Panc1 (cell line): ENCODE results near the gene AHSP. TPM values are rescaled to one million over a fixed set of nuclear protein-coding genes. Genes with fewer than 3 reads are reported as not detected.

Source experiments
- ATAC-seq: fragments of 200-7000 bp; cut with Tn5 transposase; 2 replicates; pipeline ENCODE4 v1.9.1; 2020; ENCODE audit warnings: mild to moderate bottlenecking, moderate library complexity
- BruUV-seq: library from RNA; stranded (reverse); fragments of 400-500 nt; replicated peaks from 2 replicates; lab custom pipeline; 2021; lab: Mats Ljungman, UMichigan
- CTCF ChIA-PET: fragments of 300-600 bp; sonication (Branson Sonifier 250); formaldehyde crosslinking; loops from one replicate; lab custom pipeline; 2022; ENCODE audit warnings: antibody characterized with exemption; lab: Charles Lee
- POLR2A ChIA-PET: fragments of 300-600 bp; sonication (Branson Sonifier 250); formaldehyde crosslinking; loops from one replicate; lab custom pipeline; 2022; ENCODE audit warnings: antibody characterized with exemption; lab: Charles Lee
- DNase-seq: peaks from one replicate; pipeline ENCODE4 v3.0.0-alpha.2; 2010; ENCODE audit warnings: low read depth, low spot score
- H3K27ac ChIP-seq: 2 replicates; pipeline ENCODE4 v1.5.1; 2011; ENCODE audit warnings: mild to moderate bottlenecking, low read length, inconsistent platforms
- H3K27me3 ChIP-seq: fragments of 200-500 bp; sonication (Bioruptor generic); 2 replicates; pipeline ENCODE4 v1.6.0; 2014; ENCODE audit warnings: low read length, inconsistent platforms; ENCODE audit not compliant: control insufficient read depth, insufficient read depth
- H3K36me3 ChIP-seq: fragments of 200-500 bp; sonication (Bioruptor generic); 2 replicates; pipeline ENCODE4 v1.5.1; 2014; ENCODE audit warnings: inconsistent platforms, mild to moderate bottlenecking, low read length, moderate library complexity; ENCODE audit not compliant: control insufficient read depth, insufficient read depth
- H3K4me1 ChIP-seq: 2 replicates; pipeline ENCODE4 v1.5.1; 2011; ENCODE audit warnings: inconsistent platforms, mild to moderate bottlenecking, low read length, moderate library complexity; ENCODE audit not compliant: control insufficient read depth, insufficient read depth
- H3K4me3 ChIP-seq, 2 experiments: 2 replicates each; pipeline ENCODE4 v1.5.1; 2011 to 2012; ENCODE audit warnings: low read depth in 2 of 2, low read length in 2 of 2, mild to moderate bottlenecking in 2 of 2, inconsistent platforms in 1 of 2, moderate library complexity in 1 of 2
- H3K9me3 ChIP-seq: fragments of 200-500 bp; sonication (Bioruptor generic); 2 replicates; pipeline ENCODE4 v1.5.1; 2014; ENCODE audit warnings: low read depth, mild to moderate bottlenecking, inconsistent platforms, low read length, moderate library complexity; ENCODE audit not compliant: control insufficient read depth, insufficient read depth
- POLR2AphosphoS5 ChIP-seq: IDR thresholded peaks from 2 replicates; pipeline ENCODE4 v1.6.1; 2012; ENCODE audit warnings: mild to moderate bottlenecking, low read depth, low read length, moderate library complexity
- SIN3A ChIP-seq: IDR thresholded peaks from 2 replicates; pipeline ENCODE4 v1.6.1; 2012; ENCODE audit warnings: low read depth, mild to moderate bottlenecking, low read length, moderate library complexity, borderline replicate concordance; ENCODE audit not compliant: insufficient read depth
- TCF7L2 ChIP-seq: IDR thresholded peaks from 2 replicates; pipeline ENCODE4 v1.6.1; 2011; ENCODE audit warnings: mild to moderate bottlenecking, low read depth, low read length, inconsistent platforms
- in situ Hi-C: cut with HindIII; loops from 2 replicates; pipeline ENCODE4 v1.10.0; 2016; ENCODE audit warnings: low sequenced_read_pairs, low pct_unique_long_range_greater_than_20kb
- intact Hi-C: fragments of 100-400 bp; cut with micrococcal nuclease; formaldehyde crosslinking; loops from one replicate; pipeline ENCODE4 v1.10.0; 2022; ENCODE audit not compliant: unreplicated experiment
- total RNA-seq: library from RNA; stranded (reverse); gene quantifications from one replicate; pipeline ENCODE4 v1.2.1, GENCODE V29; 2021; ENCODE audit not compliant: unreplicated experiment
- TF ChIP-seq, protein P1 (sequence below): fragments of 450-650 bp; IDR thresholded peaks from 2 replicates; pipeline ENCODE4 v1.5.1; 2017; ENCODE audit warnings: mild to moderate bottlenecking
- TF ChIP-seq, protein P2 (sequence below), 2 experiments: IDR thresholded peaks; 2 replicates each; pipeline ENCODE4 v1.6.1; 2011 to 2012; ENCODE audit warnings: low read depth in 2 of 2, control low read depth in 1 of 2, low read length in 1 of 2, mild to moderate bottlenecking in 1 of 2, moderate library complexity in 1 of 2; ENCODE audit not compliant: insufficient read depth in 1 of 2

AHSP gene
- total RNA-seq, 1 experiment from 2014 or later, result not detected

- Histone ChIP-seq H3K27ac (no peak overlapping the region), H3K27me3 (no peaks in the 10 kb centered on the region), H3K9me3 (no peaks in the 10 kb centered on the region), H3K36me3 (no peaks in the 10 kb centered on the region; the same call in 1 of the 2 replicates), H3K4me1 (peaks cover 5% of the 10 kb centered on the region), H3K4me3 (no peak overlapping the region)
- in situ Hi-C loops, result no loop called here
- no peak for DNase-seq
- TF ChIP-seq SIN3A, result no peak
- TF ChIP-seq, protein P1, sequence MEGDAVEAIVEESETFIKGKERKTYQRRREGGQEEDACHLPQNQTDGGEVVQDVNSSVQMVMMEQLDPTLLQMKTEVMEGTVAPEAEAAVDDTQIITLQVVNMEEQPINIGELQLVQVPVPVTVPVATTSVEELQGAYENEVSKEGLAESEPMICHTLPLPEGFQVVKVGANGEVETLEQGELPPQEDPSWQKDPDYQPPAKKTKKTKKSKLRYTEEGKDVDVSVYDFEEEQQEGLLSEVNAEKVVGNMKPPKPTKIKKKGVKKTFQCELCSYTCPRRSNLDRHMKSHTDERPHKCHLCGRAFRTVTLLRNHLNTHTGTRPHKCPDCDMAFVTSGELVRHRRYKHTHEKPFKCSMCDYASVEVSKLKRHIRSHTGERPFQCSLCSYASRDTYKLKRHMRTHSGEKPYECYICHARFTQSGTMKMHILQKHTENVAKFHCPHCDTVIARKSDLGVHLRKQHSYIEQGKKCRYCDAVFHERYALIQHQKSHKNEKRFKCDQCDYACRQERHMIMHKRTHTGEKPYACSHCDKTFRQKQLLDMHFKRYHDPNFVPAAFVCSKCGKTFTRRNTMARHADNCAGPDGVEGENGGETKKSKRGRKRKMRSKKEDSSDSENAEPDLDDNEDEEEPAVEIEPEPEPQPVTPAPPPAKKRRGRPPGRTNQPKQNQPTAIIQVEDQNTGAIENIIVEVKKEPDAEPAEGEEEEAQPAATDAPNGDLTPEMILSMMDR, result no peak
- TF ChIP-seq TCF7L2, result no peak
- TF ChIP-seq POLR2AphosphoS5, result no peak
- TF ChIP-seq, protein P2, sequence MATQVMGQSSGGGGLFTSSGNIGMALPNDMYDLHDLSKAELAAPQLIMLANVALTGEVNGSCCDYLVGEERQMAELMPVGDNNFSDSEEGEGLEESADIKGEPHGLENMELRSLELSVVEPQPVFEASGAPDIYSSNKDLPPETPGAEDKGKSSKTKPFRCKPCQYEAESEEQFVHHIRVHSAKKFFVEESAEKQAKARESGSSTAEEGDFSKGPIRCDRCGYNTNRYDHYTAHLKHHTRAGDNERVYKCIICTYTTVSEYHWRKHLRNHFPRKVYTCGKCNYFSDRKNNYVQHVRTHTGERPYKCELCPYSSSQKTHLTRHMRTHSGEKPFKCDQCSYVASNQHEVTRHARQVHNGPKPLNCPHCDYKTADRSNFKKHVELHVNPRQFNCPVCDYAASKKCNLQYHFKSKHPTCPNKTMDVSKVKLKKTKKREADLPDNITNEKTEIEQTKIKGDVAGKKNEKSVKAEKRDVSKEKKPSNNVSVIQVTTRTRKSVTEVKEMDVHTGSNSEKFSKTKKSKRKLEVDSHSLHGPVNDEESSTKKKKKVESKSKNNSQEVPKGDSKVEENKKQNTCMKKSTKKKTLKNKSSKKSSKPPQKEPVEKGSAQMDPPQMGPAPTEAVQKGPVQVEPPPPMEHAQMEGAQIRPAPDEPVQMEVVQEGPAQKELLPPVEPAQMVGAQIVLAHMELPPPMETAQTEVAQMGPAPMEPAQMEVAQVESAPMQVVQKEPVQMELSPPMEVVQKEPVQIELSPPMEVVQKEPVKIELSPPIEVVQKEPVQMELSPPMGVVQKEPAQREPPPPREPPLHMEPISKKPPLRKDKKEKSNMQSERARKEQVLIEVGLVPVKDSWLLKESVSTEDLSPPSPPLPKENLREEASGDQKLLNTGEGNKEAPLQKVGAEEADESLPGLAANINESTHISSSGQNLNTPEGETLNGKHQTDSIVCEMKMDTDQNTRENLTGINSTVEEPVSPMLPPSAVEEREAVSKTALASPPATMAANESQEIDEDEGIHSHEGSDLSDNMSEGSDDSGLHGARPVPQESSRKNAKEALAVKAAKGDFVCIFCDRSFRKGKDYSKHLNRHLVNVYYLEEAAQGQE (IDR thresholded peaks at IDR 0.05; ENCODE audit: insufficient read depth in 1 of 2, low read depth in 2 of 2, low read length in 1 of 2), result no peak
- intact Hi-C loops, result no loop called here
- POLR2A ChIA-PET, result interaction anchor here (0.6 kb wide), 1 partner anchor 59 kb away, joined by 17 read pairs; no protein-coding TSS in a partner anchor
- CTCF ChIA-PET, result interaction anchor here (0.7 kb wide), 1 partner anchor 15 kb away, joined by 5 read pairs; no protein-coding TSS in a partner anchor
- BruUV-seq, result no TSS peak
- ATAC-seq, result no peak
Observed at GRCh38 chr16:31513884-31514283, 13.8 kb upstream of the AHSP start.

GRCh38 chr16:31517800-31518402 lies 9.8 kb upstream of the AHSP start:
- no peaks in the 10 kb centered on the region for H3K36me3 ChIP-seq
- TF ChIP-seq TCF7L2, result no peak
- TF ChIP-seq POLR2AphosphoS5, result no peak
- TF ChIP-seq, protein P2 (IDR thresholded peaks at IDR 0.05; ENCODE audit: insufficient read depth in 1 of 2, low read depth in 2 of 2, low read length in 1 of 2), result no peak
- TF ChIP-seq SIN3A, result no peak
- TF ChIP-seq, protein P1, result no peak
- no peaks in the 10 kb centered on the region for H3K4me1 ChIP-seq
- CTCF ChIA-PET, result no interaction called here
- H3K9me3 ChIP-seq, result no peaks in the 10 kb centered on the region
- no peak overlapping the region for H3K4me3 ChIP-seq
- DNase-seq, result no peak
- ATAC-seq, result no peak
- intact Hi-C loops, result no loop called here
- in situ Hi-C loops, result no loop called here
- H3K27ac ChIP-seq, result no peak overlapping the region
- BruUV-seq, result no TSS peak
- POLR2A ChIA-PET, result no interaction called here
- no peaks in the 10 kb centered on the region for H3K27me3 ChIP-seq
